Osteocyte (in vitro differentiated cells): Measurements from ENCODE around the gene TP53BP2. TPM values are rescaled to one million over a fixed set of nuclear protein-coding genes. Genes with fewer than 3 reads are reported as not detected.

Experiments used
- DNase-seq: peaks from one replicate; pipeline ENCODE4 v3.0.0; 2021; ENCODE audit warnings: mixed read lengths; ENCODE audit not compliant: unreplicated experiment; ENCODE audit errors: extremely low spot score
- H3K27ac Mint-ChIP-seq: one replicate; pipeline ENCODE4 v1.8.0; 2021; ENCODE audit warnings: mild to moderate bottlenecking, mixed read lengths; ENCODE audit not compliant: unreplicated experiment
- H3K27me3 Mint-ChIP-seq: one replicate; pipeline ENCODE4 v1.8.0; 2021; ENCODE audit warnings: mixed read lengths; ENCODE audit not compliant: unreplicated experiment
- H3K36me3 Mint-ChIP-seq: one replicate; pipeline ENCODE4 v1.8.0; 2021; ENCODE audit warnings: mixed read lengths; ENCODE audit not compliant: unreplicated experiment
- H3K4me1 Mint-ChIP-seq: one replicate; pipeline ENCODE4 v1.8.0; 2021; ENCODE audit warnings: mixed read lengths; ENCODE audit not compliant: unreplicated experiment
- H3K4me3 Mint-ChIP-seq: one replicate; pipeline ENCODE4 v1.8.0; 2021; ENCODE audit warnings: mild to moderate bottlenecking, moderate library complexity, mixed read lengths; ENCODE audit not compliant: unreplicated experiment
- H3K9me3 Mint-ChIP-seq: one replicate; pipeline ENCODE4 v1.8.0; 2021; ENCODE audit warnings: mixed read lengths; ENCODE audit not compliant: unreplicated experiment
- CTCF ChIP-seq: fragments of 200-600 bp; sonication (generic); IDR thresholded peaks from 2 replicates; pipeline ENCODE4 v1.5.0; 2021; ENCODE audit warnings: antibody characterized with exemption, mild to moderate bottlenecking, moderate library complexity
- total RNA-seq: library from RNA; stranded (reverse); gene quantifications from 2 replicates; pipeline ENCODE4 v1.2.1, GENCODE V29; 2021

Gene TP53BP2
- total RNA-seq, 1 donor from 2014 or later = 58.7 TPM

DNA sequence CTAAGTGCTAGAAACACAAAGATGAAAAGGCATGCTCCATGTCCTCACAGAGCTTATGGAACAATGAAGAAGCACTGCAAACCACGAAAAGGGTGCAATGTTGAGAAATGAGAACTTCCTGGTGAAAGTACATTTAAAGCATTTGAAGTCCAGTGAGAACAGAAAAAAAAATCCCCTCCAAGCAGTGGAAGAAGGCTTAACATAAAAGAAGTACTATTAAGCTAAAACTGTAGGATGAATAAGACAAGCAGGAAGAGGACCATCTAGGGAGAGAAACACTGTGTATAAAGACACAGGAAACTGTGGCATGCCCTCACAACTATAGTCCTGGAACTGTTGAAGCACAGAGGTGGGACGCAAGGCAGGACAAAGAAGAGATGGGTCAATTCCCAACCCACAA, 10.0 kb downstream of the TP53BP2 start:
- H3K9me3 Mint-ChIP-seq = no peaks in the 10 kb centered on the region
- H3K4me1 Mint-ChIP-seq = peaks cover 43% of the 10 kb centered on the region
- no peak overlapping the region for H3K27ac Mint-ChIP-seq
- H3K4me3 Mint-ChIP-seq = no peak overlapping the region
- H3K36me3 Mint-ChIP-seq = no peaks in the 10 kb centered on the region
- DNase-seq = no peak
- no peak for TF ChIP-seq CTCF
- no peaks in the 10 kb centered on the region for H3K27me3 Mint-ChIP-seq

- peaks cover 40% of the 10 kb centered on the region for H3K4me1 Mint-ChIP-seq
Measured at GRCh38 chr1:223834660-223835263, 11.0 kb downstream of the TP53BP2 start.

DNA sequence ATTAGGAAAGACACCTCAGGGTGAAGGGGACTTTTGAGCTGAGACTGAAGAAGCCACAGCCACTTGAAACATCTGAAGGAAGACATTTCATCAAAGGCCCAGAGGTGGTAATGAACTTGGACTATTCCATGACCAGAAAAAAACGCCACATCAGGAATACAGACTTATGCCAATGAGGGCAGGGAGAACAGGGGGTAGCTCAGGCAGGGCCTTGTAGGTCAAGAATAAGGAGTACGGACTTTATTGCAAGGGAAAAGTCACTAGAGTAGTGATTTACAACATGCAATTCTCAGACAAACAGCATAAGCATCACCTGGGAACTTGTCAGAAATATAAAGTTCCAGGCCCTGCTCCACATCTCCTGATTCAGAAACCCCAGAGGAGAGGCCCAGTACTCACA, 11.8 kb downstream of the TP53BP2 start:
- H3K27me3 Mint-ChIP-seq = no peaks in the 10 kb centered on the region
- H3K4me1 Mint-ChIP-seq = peaks cover 42% of the 10 kb centered on the region
- H3K36me3 Mint-ChIP-seq = no peaks in the 10 kb centered on the region
- TF ChIP-seq CTCF = no peak
- no peak for DNase-seq
- no peak overlapping the region for H3K27ac Mint-ChIP-seq
- no peaks in the 10 kb centered on the region for H3K9me3 Mint-ChIP-seq
- no peak overlapping the region for H3K4me3 Mint-ChIP-seq

More at GRCh38 chr1:223834660-223835263, 11.0 kb downstream of the TP53BP2 start:
- H3K9me3 Mint-ChIP-seq = no peaks in the 10 kb centered on the region
- H3K27ac Mint-ChIP-seq = no peak overlapping the region
- no peak for DNase-seq
- no peaks in the 10 kb centered on the region for H3K27me3 Mint-ChIP-seq
- no peak for TF ChIP-seq CTCF
- no peaks in the 10 kb centered on the region for H3K36me3 Mint-ChIP-seq
- H3K4me3 Mint-ChIP-seq = no peak overlapping the region

- no peak for DNase-seq
- no peak overlapping the region for H3K4me3 Mint-ChIP-seq
- TF ChIP-seq CTCF = no peak
- peaks cover 29% of the 10 kb centered on the region for H3K4me1 Mint-ChIP-seq
- no peaks in the 10 kb centered on the region for H3K27me3 Mint-ChIP-seq
- peak overlapping the region; percentile 82 for H3K27ac Mint-ChIP-seq
- peaks cover 5% of the 10 kb centered on the region for H3K36me3 Mint-ChIP-seq
- H3K9me3 Mint-ChIP-seq = no peaks in the 10 kb centered on the region
Measured at GRCh38 chr1:223832637-223832943, 13.2 kb downstream of the TP53BP2 start.

- Mint-ChIP-seq H3K36me3 (peaks cover 5% of the 10 kb centered on the region), H3K9me3 (no peaks in the 10 kb centered on the region), H3K27ac (peak overlapping the region; percentile 82), H3K4me3 (peak overlapping the region; percentile 5), H3K27me3 (no peaks in the 10 kb centered on the region), H3K4me1 (peaks cover 29% of the 10 kb centered on the region)
- no peak for DNase-seq
- peak; percentile 17 for TF ChIP-seq CTCF
Measured at GRCh38 chr1:223831755-223832636, 13.8 kb downstream of the TP53BP2 start.
